ENCODE data around the gene KCNIP4.

The KCNIP4 gene

DNA sequence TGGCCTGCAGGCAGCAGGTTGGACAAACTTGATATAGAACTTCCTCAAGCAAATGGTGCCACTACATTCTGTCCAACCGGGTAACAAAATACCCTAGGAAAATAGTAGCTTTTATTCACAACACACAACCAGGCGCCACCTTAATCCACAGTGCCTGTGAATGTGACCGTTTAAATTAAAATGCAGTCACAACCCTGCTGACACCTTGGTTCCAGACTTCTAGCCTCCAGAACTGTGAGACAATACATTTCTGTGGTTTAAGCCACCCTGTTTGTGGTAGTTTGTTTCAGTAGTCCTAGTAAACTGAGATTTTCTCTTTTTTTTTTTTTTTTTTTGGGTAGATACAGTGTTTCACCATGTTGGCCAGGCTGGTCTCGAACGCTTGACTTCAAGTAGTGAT lies 672.5 kb downstream of the KCNIP4 start:
- no peaks in the 10 kb centered on the region for H3K36me3 ChIP-seq
- no peaks in the 10 kb centered on the region for H3K27me3 ChIP-seq
- H3K27ac ChIP-seq, result no peak overlapping the region
- H3K4me1 ChIP-seq (ENCODE audit: control insufficient read depth in 1 of 2, insufficient read depth in 1 of 2, low read depth in 1 of 2, low read length in 1 of 2), result no peaks in the 10 kb centered on the region
- no peak overlapping the region for H3K4me3 ChIP-seq (ENCODE audit: low read depth in 1 of 2, low read length in 1 of 2)
- TF ChIP-seq, protein P1, sequence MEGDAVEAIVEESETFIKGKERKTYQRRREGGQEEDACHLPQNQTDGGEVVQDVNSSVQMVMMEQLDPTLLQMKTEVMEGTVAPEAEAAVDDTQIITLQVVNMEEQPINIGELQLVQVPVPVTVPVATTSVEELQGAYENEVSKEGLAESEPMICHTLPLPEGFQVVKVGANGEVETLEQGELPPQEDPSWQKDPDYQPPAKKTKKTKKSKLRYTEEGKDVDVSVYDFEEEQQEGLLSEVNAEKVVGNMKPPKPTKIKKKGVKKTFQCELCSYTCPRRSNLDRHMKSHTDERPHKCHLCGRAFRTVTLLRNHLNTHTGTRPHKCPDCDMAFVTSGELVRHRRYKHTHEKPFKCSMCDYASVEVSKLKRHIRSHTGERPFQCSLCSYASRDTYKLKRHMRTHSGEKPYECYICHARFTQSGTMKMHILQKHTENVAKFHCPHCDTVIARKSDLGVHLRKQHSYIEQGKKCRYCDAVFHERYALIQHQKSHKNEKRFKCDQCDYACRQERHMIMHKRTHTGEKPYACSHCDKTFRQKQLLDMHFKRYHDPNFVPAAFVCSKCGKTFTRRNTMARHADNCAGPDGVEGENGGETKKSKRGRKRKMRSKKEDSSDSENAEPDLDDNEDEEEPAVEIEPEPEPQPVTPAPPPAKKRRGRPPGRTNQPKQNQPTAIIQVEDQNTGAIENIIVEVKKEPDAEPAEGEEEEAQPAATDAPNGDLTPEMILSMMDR (IDR thresholded peaks at IDR 0.05), result no peak
- H3K9me3 ChIP-seq, result no peaks in the 10 kb centered on the region

DNA sequence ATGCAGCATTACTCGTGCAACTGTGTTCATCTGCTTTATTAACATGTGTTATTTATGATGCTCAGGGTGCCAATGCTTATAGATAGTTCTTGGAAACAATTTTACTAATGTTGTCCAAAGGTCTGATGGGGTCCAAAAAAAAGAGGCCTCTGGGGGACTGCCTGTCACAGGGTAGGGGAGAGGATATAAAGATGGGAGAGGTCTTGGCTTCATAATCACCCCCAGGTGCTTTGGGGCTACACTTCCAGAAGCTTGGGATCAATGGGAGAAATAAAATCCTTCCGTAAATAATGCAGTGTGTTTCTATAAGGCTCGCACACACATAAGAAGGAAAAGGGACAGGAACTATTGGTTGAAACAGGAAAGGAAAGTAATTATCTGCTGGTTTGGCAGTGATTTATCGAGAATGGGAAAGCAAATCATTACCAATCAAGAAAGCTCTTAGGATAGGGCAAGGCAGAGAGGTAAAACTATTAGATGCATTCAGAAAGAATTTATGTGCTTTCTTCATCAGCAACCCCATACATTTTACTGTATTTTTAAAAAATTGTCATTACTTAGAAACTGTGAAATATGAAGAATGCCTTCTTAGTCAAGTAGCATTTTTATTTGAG lies 677.0 kb downstream of the KCNIP4 start:
- no peaks in the 10 kb centered on the region for H3K4me1 ChIP-seq (ENCODE audit: control insufficient read depth in 1 of 2, insufficient read depth in 1 of 2, low read depth in 1 of 2, low read length in 1 of 2)
- no peak overlapping the region for H3K27ac ChIP-seq
- TF ChIP-seq, protein P1 (IDR thresholded peaks at IDR 0.05), result no peak
- no peaks in the 10 kb centered on the region for H3K27me3 ChIP-seq
- no peak overlapping the region for H3K4me3 ChIP-seq (ENCODE audit: low read depth in 1 of 2, low read length in 1 of 2)
- no peaks in the 10 kb centered on the region for H3K9me3 ChIP-seq
- H3K36me3 ChIP-seq, result no peaks in the 10 kb centered on the region

DNA sequence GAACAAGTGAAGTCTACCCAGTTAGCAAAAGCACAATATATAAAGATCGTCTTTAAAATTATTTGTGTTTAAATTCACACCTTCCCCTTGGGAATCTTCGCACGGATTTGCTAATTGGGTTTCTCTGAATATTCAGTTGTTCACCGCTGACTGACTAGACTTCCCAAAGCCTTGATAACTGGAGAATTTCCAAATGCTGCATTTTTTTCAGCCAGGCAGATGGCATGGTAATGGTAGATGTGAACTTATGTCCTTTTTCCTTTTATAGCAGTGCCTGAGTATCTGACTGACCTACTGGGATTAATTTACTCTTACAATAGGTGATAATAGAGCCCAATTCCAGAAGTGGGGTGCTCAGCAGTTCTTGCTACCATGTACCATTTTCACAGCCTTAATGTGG lies 700.2 kb downstream of the KCNIP4 start:
- Histone ChIP-seq H3K36me3 (no peaks in the 10 kb centered on the region), H3K27me3 (no peaks in the 10 kb centered on the region), H3K9me3 (no peaks in the 10 kb centered on the region), H3K4me1 (ENCODE audit: control insufficient read depth in 1 of 2, insufficient read depth in 1 of 2, low read depth in 1 of 2, low read length in 1 of 2) (no peaks in the 10 kb centered on the region), H3K27ac (no peak overlapping the region), H3K4me3 (ENCODE audit: low read depth in 1 of 2, low read length in 1 of 2) (no peak overlapping the region)
- TF ChIP-seq, protein P1 (IDR thresholded peaks at IDR 0.05), result no peak

DNA sequence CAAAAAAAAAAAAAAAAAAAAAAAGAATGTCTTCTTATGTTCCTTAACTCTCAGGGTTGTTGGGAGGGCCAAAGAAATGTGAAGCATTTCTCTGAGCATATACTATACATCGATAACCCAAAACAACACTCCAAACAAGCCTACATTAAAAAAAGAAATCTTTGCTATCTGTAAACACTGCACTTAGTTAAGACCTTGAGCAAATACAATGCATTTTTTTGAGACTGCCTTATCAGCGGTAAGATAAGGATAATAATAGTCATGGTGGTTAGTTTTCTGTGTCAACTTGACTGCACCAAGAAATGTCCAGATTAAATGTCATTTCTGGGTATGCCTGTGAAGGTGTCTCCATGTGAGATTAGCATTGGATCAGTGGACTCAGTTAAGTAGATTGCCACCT lies 706.4 kb downstream of the KCNIP4 start:
- H3K27ac ChIP-seq, result no peak overlapping the region
- TF ChIP-seq, protein P1 (IDR thresholded peaks at IDR 0.05), result no peak
- H3K27me3 ChIP-seq, result no peaks in the 10 kb centered on the region
- H3K4me3 ChIP-seq (ENCODE audit: low read depth in 1 of 2, low read length in 1 of 2), result no peak overlapping the region
- no peaks in the 10 kb centered on the region for H3K4me1 ChIP-seq (ENCODE audit: control insufficient read depth in 1 of 2, insufficient read depth in 1 of 2, low read depth in 1 of 2, low read length in 1 of 2)
- no peaks in the 10 kb centered on the region for H3K9me3 ChIP-seq
- H3K36me3 ChIP-seq, result no peaks in the 10 kb centered on the region

DNA sequence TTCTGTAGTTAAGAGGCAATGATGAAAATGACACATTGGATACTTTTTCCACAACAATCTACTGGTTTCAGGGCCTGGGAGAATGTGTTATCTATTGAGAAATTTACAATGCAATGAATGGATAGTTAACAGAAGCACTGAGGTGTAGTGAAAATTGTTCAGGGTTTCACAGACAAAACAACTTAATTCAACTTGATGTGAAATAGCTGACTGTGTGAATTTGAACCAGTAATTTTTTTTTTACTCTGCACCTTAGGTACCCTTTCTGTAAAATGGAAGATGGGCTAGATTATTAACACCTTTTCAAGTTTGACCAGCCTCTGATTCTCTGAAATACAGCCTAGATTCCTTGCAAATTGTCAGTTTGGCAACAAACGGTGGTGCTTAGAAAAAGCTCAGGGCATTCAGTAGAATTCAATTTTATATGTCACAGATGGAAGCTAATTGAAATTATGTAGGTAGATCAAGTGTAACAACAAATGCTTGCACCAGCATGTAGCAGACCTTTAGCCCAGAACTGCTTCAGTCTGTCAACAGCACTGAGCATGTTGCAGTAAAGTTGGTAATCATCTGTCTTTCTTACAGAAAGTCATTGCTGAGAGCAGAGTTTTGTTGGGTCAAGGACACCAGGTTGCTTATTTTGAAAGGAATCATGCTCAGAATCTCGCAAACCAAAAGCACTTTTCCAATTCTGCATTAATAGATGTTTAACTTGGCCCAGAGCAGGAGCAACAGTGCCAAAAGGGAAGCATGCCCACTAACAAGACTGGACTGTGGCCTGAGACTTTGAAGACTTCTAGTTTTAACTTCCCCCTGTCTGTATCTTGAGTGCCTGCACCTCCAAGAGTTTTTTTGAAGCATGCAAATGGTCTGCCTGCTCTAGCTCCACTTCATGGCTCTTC lies 721.7 kb downstream of the KCNIP4 start:
- TF ChIP-seq, protein P1 (IDR thresholded peaks at IDR 0.05), result no peak
- H3K27me3 ChIP-seq, result no peaks in the 10 kb centered on the region
- no peaks in the 10 kb centered on the region for H3K9me3 ChIP-seq
- H3K4me3 ChIP-seq (ENCODE audit: low read depth in 1 of 2, low read length in 1 of 2), result no peak overlapping the region
- no peaks in the 10 kb centered on the region for H3K4me1 ChIP-seq (ENCODE audit: control insufficient read depth in 1 of 2, insufficient read depth in 1 of 2, low read depth in 1 of 2, low read length in 1 of 2)
- no peak overlapping the region for H3K27ac ChIP-seq
- H3K36me3 ChIP-seq, result no peaks in the 10 kb centered on the region

Measured in neutrophil (primary cell).